Measurements from ENCODE around the gene CEP170B.
"Not testable (repeated sequence)": the region's sequence is repeated elsewhere in the genome, so short reads cannot be mapped to it uniquely, and the experiment has no call there.

Gene CEP170B

GRCh38 chr14:104940526-104941150, 75.6 kb downstream of the CEP170B start:
- CTCF ChIA-PET: interaction anchor here (0.9 to 2.0 kb wide), 6 partner anchors 12 to 122 kb away, joined by 3 to 13 read pairs (median 4); no protein-coding TSS in a partner anchor
- POLR2A ChIA-PET: no interaction called here
- no peak overlapping the region for H3K4me3 ChIP-seq (ENCODE audit: low read depth, low read length)
- DNase-seq (ENCODE audit: low read depth, low spot score): no peak
- TF ChIP-seq CTCF (IDR thresholded peaks at IDR 0.05; ENCODE audit: insufficient read depth, low read length, missing control alignments): no peak

GRCh38 chr14:104941508-104942365, 76.7 kb downstream of the CEP170B start:
- CTCF ChIA-PET: interaction anchor here (0.9 kb wide), 1 partner anchor 47 kb away, joined by 3 read pairs; no protein-coding TSS in a partner anchor
- POLR2A ChIA-PET: no interaction called here
- no peak for DNase-seq (ENCODE audit: low read depth, low spot score)
- H3K4me3 ChIP-seq (ENCODE audit: low read depth, low read length): no peak overlapping the region
- no peak for TF ChIP-seq CTCF (IDR thresholded peaks at IDR 0.05; ENCODE audit: insufficient read depth, low read length, missing control alignments)

- DNase-seq (ENCODE audit: low read depth, low spot score): no peak
- H3K4me3 ChIP-seq (ENCODE audit: low read depth, low read length): no peak overlapping the region
- CTCF ChIA-PET: no interaction called here
- POLR2A ChIA-PET: no interaction called here
- no peak for TF ChIP-seq CTCF (IDR thresholded peaks at IDR 0.05; ENCODE audit: insufficient read depth, low read length, missing control alignments)
These were observed 77.5 kb downstream of the CEP170B start for GRCh38 chr14:104942586-104942985.

GRCh38 chr14:104943216-104944015, 78.3 kb downstream of the CEP170B start:
- CTCF ChIA-PET: interaction anchor here (1.7 kb wide), 1 partner anchor 10 kb away, joined by 6 read pairs; no protein-coding TSS in a partner anchor
- DNase-seq (ENCODE audit: low read depth, low spot score); H3K4me3 ChIP-seq (ENCODE audit: low read depth, low read length); POLR2A ChIA-PET: not testable (repeated sequence)

- DNase-seq (ENCODE audit: low read depth, low spot score); H3K4me3 ChIP-seq (ENCODE audit: low read depth, low read length); POLR2A ChIA-PET: not testable (repeated sequence)
- CTCF ChIA-PET: interaction anchor here (1.7 kb wide), 1 partner anchor 11 kb away, joined by 6 read pairs; no protein-coding TSS in a partner anchor
These were observed 78.9 kb downstream of the CEP170B start for GRCh38 chr14:104944016-104944308.

- CTCF ChIA-PET: interaction anchor here (1.4 to 1.7 kb wide), 2 partner anchors 10 to 12 kb away, joined by 4 to 6 read pairs; no protein-coding TSS in a partner anchor
- POLR2A ChIA-PET; H3K4me3 ChIP-seq (ENCODE audit: low read depth, low read length); DNase-seq (ENCODE audit: low read depth, low spot score): not testable (repeated sequence)
These were observed 79.6 kb downstream of the CEP170B start for GRCh38 chr14:104944436-104945205.

GRCh38 chr14:104945266-104945665, 80.2 kb downstream of the CEP170B start:
- DNase-seq (ENCODE audit: low read depth, low spot score); POLR2A ChIA-PET; H3K4me3 ChIP-seq (ENCODE audit: low read depth, low read length): not testable (repeated sequence)
- CTCF ChIA-PET: interaction anchor here (1.4 to 1.7 kb wide), 2 partner anchors 11 to 12 kb away, joined by 4 to 6 read pairs; no protein-coding TSS in a partner anchor

All from AG04449 (cell line).